DOHH2 (cell line): ENCODE results near the gene PTRHD1.

Experiments used
- CTCF ChIP-seq: fragments of 200-600 bp; sonication (generic); IDR thresholded peaks from one replicate; pipeline ENCODE4 v1.5.1; 2014; ENCODE audit warnings: antibody characterized with exemption, mild to moderate bottlenecking, low read depth, low read length; ENCODE audit not compliant: poor library complexity, severe bottlenecking
- EZH2phosphoT487 ChIP-seq: fragments of 200-600 bp; sonication (generic); IDR thresholded peaks from 2 replicates; pipeline ENCODE4 v1.6.1; 2017; ENCODE audit warnings: borderline replicate concordance, mild to moderate bottlenecking, antibody characterized with exemption, low read length, moderate library complexity, mixed read lengths

GRCh38 chr2:24787532-24787931, 5.7 kb downstream of the PTRHD1 start:
- TF ChIP-seq CTCF: no peak
- no peak for TF ChIP-seq EZH2phosphoT487
